Ectodermal cell (in vitro differentiated cells): Measurements from ENCODE around the gene PLXNA2.

Experiments
- H3K27ac ChIP-seq: 2 replicates; pipeline ENCODE4 v1.7.0; 2013; ENCODE audit warnings: mild to moderate bottlenecking, low read depth, low read length; ENCODE audit not compliant: insufficient read depth, poor library complexity, severe bottlenecking
- H3K27me3 ChIP-seq: 2 replicates; pipeline ENCODE4 v1.7.0; 2013; ENCODE audit warnings: mild to moderate bottlenecking, low read length; ENCODE audit not compliant: insufficient read depth, control insufficient read depth, poor library complexity, severe bottlenecking
- H3K36me3 ChIP-seq: one replicate; pipeline ENCODE4 v1.7.0; 2013; ENCODE audit warnings: low read length; ENCODE audit not compliant: control insufficient read depth, insufficient read depth
- H3K4me1 ChIP-seq: one replicate; pipeline ENCODE4 v1.7.0; 2013; ENCODE audit warnings: low read length; ENCODE audit not compliant: control insufficient read depth, insufficient read depth
- H3K4me3 ChIP-seq: 2 replicates; pipeline ENCODE4 v1.7.0; 2013; ENCODE audit warnings: low read depth, low read length, control low read depth; ENCODE audit not compliant: insufficient read depth
- H3K9me3 ChIP-seq: 2 replicates; pipeline ENCODE4 v1.7.0; 2013; ENCODE audit warnings: mild to moderate bottlenecking, low read length, moderate library complexity; ENCODE audit not compliant: control insufficient read depth
- WGBS, 2 experiments: methylation state at CpG; one replicate each; pipeline ENCODE4 v1.1.7; 2013; ENCODE audit warnings: missing lambda C conversion rate in 2 of 2; 5-methylcytosine and 5-hydroxymethylcytosine counted together

PLXNA2 gene

DNA sequence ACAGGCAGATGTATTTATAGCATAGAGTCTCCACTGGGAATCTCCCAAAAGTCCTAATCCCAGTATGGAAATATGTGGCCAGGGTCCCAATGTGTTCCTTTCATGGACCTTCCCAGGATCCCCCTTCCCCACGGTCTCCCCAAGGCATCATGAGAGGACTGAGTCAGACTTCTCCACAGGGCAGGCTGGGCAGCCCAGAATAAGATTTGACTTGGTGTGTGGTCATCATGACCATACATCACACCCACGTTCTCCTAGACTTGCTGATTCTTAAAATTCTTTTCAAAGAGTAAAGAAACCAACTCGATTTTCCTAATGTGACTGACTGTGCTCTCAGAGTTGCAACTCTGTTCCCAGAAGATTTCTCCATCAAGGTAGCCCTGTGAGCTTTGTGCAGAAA is 239.3 kb downstream of the PLXNA2 start:
- Histone ChIP-seq H3K27me3 (no peaks in the 10 kb centered on the region), H3K9me3 (no peaks in the 10 kb centered on the region), H3K27ac (no peak overlapping the region), H3K36me3 (no peaks in the 10 kb centered on the region), H3K4me3 (no peak overlapping the region), H3K4me1 (no peaks in the 10 kb centered on the region)
- 82 to 92% methylated on average over 3 of the region's 3 CpGs for WGBS, 2 experiments

DNA sequence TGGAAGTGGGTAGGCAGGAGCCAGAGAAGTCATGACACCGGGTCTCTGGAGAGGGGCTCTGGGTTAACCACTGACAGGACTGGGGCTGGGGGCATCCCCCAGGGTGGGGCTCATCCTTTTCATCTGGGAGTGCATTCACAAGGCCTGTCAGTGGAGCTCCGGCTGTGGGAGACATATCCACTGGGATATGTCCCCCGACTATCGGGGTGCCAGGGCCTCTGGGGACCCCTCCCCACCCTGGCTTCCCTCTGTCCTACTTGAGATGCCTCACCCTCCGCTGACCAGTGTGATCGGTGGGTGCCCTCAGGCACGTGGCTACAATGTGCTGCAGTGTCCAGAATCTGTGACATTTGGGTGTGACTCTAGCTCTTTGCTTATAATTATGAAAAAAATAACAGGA is 240.9 kb downstream of the PLXNA2 start:
- Histone ChIP-seq H3K9me3 (no peaks in the 10 kb centered on the region), H3K4me3 (no peak overlapping the region)
- 94 to 95% methylated on average over 7 of the region's 7 CpGs for WGBS, 2 experiments

GRCh38 chr1:208002672-208003071 is 241.5 kb downstream of the PLXNA2 start:
- Histone ChIP-seq H3K27me3 (no peaks in the 10 kb centered on the region), H3K4me3 (no peak overlapping the region)
- WGBS, 2 experiments = 86% methylated on average over 8 of the region's 8 CpGs

More for the DNA sequence above, 240.9 kb downstream of the PLXNA2 start:
- Histone ChIP-seq H3K36me3 (no peaks in the 10 kb centered on the region), H3K27ac (no peak overlapping the region), H3K4me1 (no peaks in the 10 kb centered on the region), H3K27me3 (no peaks in the 10 kb centered on the region)

GRCh38 chr1:208002078-208002477 is 242.1 kb downstream of the PLXNA2 start:
- Histone ChIP-seq H3K4me1 (no peaks in the 10 kb centered on the region), H3K36me3 (no peaks in the 10 kb centered on the region), H3K4me3 (no peak overlapping the region), H3K9me3 (no peaks in the 10 kb centered on the region), H3K27me3 (no peaks in the 10 kb centered on the region), H3K27ac (no peak overlapping the region)
- 94 to 97% methylated on average over 6 of the region's 6 CpGs for WGBS, 2 experiments

More at GRCh38 chr1:208002672-208003071, 241.5 kb downstream of the PLXNA2 start:
- H3K36me3 ChIP-seq = no peaks in the 10 kb centered on the region
- H3K4me1 ChIP-seq = no peaks in the 10 kb centered on the region
- H3K27ac ChIP-seq = no peak overlapping the region
- H3K9me3 ChIP-seq = no peaks in the 10 kb centered on the region

GRCh38 chr1:208000504-208000903 is 243.7 kb downstream of the PLXNA2 start:
- 85 to 90% methylated on average over 4 of the region's 4 CpGs for WGBS, 2 experiments
- no peak overlapping the region for H3K4me3 ChIP-seq
- H3K27me3 ChIP-seq = no peaks in the 10 kb centered on the region
- H3K36me3 ChIP-seq = no peaks in the 10 kb centered on the region
- H3K27ac ChIP-seq = no peak overlapping the region
- H3K4me1 ChIP-seq = no peaks in the 10 kb centered on the region
- H3K9me3 ChIP-seq = no peaks in the 10 kb centered on the region

GRCh38 chr1:207999972-208000371 is 244.2 kb downstream of the PLXNA2 start:
- H3K4me3 ChIP-seq = no peak overlapping the region
- H3K9me3 ChIP-seq = no peaks in the 10 kb centered on the region
- H3K27ac ChIP-seq = no peak overlapping the region
- H3K4me1 ChIP-seq = no peaks in the 10 kb centered on the region
- no peaks in the 10 kb centered on the region for H3K36me3 ChIP-seq
- H3K27me3 ChIP-seq = no peaks in the 10 kb centered on the region

- no peaks in the 10 kb centered on the region for H3K27me3 ChIP-seq
- H3K4me3 ChIP-seq = no peak overlapping the region
- WGBS, 2 experiments = 86 to 91% methylated on average over 3 of the region's 3 CpGs
- H3K27ac ChIP-seq = no peak overlapping the region
- no peaks in the 10 kb centered on the region for H3K9me3 ChIP-seq
- no peaks in the 10 kb centered on the region for H3K4me1 ChIP-seq
- H3K36me3 ChIP-seq = no peaks in the 10 kb centered on the region
These were observed 244.8 kb downstream of the PLXNA2 start for GRCh38 chr1:207999274-207999915.

GRCh38 chr1:207998691-207999090 is 245.5 kb downstream of the PLXNA2 start:
- no peaks in the 10 kb centered on the region for H3K9me3 ChIP-seq
- H3K36me3 ChIP-seq = no peaks in the 10 kb centered on the region
- H3K4me1 ChIP-seq = no peaks in the 10 kb centered on the region
- H3K4me3 ChIP-seq = no peak overlapping the region
- H3K27me3 ChIP-seq = no peaks in the 10 kb centered on the region
- no peak overlapping the region for H3K27ac ChIP-seq
- WGBS, 2 experiments = 57 to 65% methylated on average over 2 of the region's 2 CpGs

DNA sequence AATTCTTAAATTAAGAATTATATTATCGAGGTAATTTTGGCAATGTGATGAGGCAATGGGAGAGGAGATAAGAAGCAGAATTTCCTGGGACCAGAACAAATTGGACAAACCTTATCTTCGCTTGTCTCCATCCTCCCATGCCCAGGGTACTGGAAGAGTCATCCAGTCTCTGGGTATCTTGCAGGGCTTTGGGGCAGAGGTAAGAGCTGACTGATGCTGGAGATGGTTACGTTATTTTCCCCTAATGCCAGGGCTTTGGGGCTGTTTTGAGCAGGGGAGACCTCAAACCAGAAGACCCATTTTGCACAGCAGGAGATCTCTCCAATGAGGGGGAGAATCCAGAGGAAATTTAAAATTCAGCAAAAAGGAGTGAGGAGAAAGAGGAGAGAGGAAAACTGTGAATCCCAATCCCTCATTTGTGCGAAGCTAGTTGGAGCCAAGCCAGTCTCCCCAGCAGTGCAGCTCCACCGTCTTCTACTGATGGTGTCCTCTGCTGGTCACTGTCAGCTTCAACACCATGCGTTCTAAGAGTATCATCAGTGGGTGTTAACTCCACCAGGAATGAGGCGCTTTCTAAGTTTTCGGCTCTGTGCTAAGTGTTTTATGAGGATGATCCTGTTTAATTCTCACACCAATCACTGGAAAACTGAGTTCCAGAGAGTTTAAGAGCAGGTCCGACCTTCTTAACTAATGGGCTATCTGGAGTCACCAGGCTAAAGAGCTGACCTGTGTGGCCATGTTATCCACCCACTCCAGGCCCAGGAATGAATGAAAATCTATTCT is 246.5 kb downstream of the PLXNA2 start:
- no peaks in the 10 kb centered on the region for H3K27me3 ChIP-seq

GRCh38 chr1:207996636-207997035 is 247.5 kb downstream of the PLXNA2 start:
- Histone ChIP-seq H3K4me3 (no peak overlapping the region), H3K27ac (no peak overlapping the region), H3K4me1 (no peaks in the 10 kb centered on the region), H3K36me3 (no peaks in the 10 kb centered on the region), H3K27me3 (no peaks in the 10 kb centered on the region), H3K9me3 (no peaks in the 10 kb centered on the region)

More for the DNA sequence above, 246.5 kb downstream of the PLXNA2 start:
- no peak overlapping the region for H3K4me3 ChIP-seq
- H3K36me3 ChIP-seq = no peaks in the 10 kb centered on the region
- WGBS, 2 experiments = 63 to 64% methylated on average over 9 of the region's 9 CpGs
- H3K27ac ChIP-seq = no peak overlapping the region
- no peaks in the 10 kb centered on the region for H3K4me1 ChIP-seq
- no peaks in the 10 kb centered on the region for H3K9me3 ChIP-seq
